Spinal cord (tissue), 10 donors: ENCODE measurements around the gene TTC9. TPM values are rescaled to one million over a fixed set of nuclear protein-coding genes. Genes with fewer than 3 reads are reported as not detected.

Experiments
- DNase-seq, 6 donors: peaks; one replicate each; pipeline versions ENCODE4 v3.0.0 to v3.0.0-alpha.2; 2013 to 2015; ENCODE audit warnings: low spot score in 6 of 6, low read depth in 4 of 6
- H3K27ac ChIP-seq: one replicate; pipeline ENCODE4 v1.5.1; 2013; ENCODE audit warnings: low read depth, low read length, control low read depth
- H3K27me3 ChIP-seq: one replicate; pipeline ENCODE4 v1.6.1; 2013; ENCODE audit warnings: low read length; ENCODE audit not compliant: control insufficient read depth, insufficient read depth
- H3K36me3 ChIP-seq: one replicate; pipeline ENCODE4 v1.6.1; 2013; ENCODE audit warnings: low read length; ENCODE audit not compliant: control insufficient read depth, insufficient read depth
- H3K4me1 ChIP-seq: one replicate; pipeline ENCODE4 v1.6.1; 2013; ENCODE audit warnings: low read length; ENCODE audit not compliant: control insufficient read depth, insufficient read depth
- H3K4me3 ChIP-seq: one replicate; pipeline ENCODE4 v1.5.1; 2013; ENCODE audit warnings: low read depth, low read length, control low read depth
- H3K9me3 ChIP-seq: one replicate; pipeline ENCODE4 v1.6.1; 2013; ENCODE audit warnings: low read length; ENCODE audit not compliant: control insufficient read depth, insufficient read depth
- WGBS: methylation state at CpG from one replicate; pipeline ENCODE4 v1.1.5; 2013; ENCODE audit warnings: missing lambda C conversion rate; ENCODE audit not compliant: insufficient coverage; 5-methylcytosine and 5-hydroxymethylcytosine counted together
- polyA plus RNA-seq, 2 donors: library from polyadenylated mRNA; unstranded; fragments of 120-200 nt; gene quantifications; one replicate each; pipeline ENCODE4 v1.2.1, GENCODE V29; 2013; ENCODE audit not compliant: insufficient read length in 2 of 2
- total RNA-seq, 2 donors: library from RNA; depleted of rRNA in 1 of 2; stranded (reverse); fragments of 120-200 nt in 1 of 2; fragments of >200 nt in 1 of 2; gene quantifications; one replicate each; pipeline versions ENCODE4 v1.2.3 to v1.2.4, GENCODE V29; 2013 to 2014
- donor health status: healthy.

TTC9 gene
- total and polyA plus RNA-seq, 4 donors, result 10.0 to 41.1 (median 25.1) TPM

DNA sequence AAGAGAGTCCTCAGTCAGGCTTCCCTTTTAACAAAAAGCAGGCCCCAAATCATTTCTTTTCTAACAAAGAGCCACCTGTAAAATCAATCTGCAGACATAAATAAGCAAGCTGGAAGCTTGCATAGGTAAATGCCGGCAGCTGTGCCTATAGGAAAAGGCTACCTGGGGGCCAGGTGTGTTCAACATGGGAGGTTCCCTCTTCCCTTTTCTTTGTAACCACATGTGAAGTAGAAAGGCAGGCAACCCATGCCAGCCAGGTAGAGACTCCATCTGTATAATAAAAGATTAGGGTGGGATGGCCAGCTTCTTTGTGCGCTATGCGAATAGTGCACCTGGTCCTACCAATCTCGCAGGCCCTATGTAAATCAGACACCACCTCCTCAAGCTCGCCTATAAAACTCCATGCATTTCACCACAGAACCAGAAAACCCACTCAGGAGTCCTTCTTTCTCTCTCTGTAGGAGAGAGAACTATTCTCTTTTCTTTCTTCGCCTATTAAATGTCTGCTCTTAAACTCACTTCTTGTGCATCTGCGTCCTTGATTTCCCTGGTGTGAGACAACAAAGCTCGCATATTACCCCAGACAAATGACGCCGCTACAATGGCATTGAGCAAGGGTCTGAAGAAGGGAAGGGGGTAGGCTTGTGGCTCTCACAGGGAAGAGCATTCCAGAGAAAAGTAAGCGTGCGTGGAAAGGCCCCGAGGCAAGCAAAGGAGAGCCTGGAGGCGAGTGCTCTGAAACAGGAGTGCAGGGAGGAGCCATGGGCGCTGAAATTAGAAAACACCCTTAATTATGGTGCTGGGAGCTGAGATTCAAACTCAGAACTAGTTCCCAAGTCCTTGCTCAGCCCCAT is 67.2 kb downstream of the TTC9 start:
- no peak overlapping the region for H3K4me3 ChIP-seq
- H3K27ac ChIP-seq, result no peak overlapping the region
- DNase-seq, result no peak
- no peaks in the 10 kb centered on the region for H3K27me3 ChIP-seq
- WGBS, result 59% methylated on average over 9 of the region's 15 CpGs
- H3K4me1 ChIP-seq, result no peaks in the 10 kb centered on the region
- H3K36me3 ChIP-seq, result no peaks in the 10 kb centered on the region
- H3K9me3 ChIP-seq, result no peaks in the 10 kb centered on the region

GRCh38 chr14:70709726-70710382 is 68.1 kb downstream of the TTC9 start:
- 53% methylated on average over 4 of the region's 8 CpGs for WGBS
- DNase-seq, result no peak
- H3K4me1 ChIP-seq, result no peaks in the 10 kb centered on the region
- no peaks in the 10 kb centered on the region for H3K27me3 ChIP-seq
- no peak overlapping the region for H3K27ac ChIP-seq
- H3K9me3 ChIP-seq, result no peaks in the 10 kb centered on the region
- H3K36me3 ChIP-seq, result no peaks in the 10 kb centered on the region
- H3K4me3 ChIP-seq, result no peak overlapping the region

DNA sequence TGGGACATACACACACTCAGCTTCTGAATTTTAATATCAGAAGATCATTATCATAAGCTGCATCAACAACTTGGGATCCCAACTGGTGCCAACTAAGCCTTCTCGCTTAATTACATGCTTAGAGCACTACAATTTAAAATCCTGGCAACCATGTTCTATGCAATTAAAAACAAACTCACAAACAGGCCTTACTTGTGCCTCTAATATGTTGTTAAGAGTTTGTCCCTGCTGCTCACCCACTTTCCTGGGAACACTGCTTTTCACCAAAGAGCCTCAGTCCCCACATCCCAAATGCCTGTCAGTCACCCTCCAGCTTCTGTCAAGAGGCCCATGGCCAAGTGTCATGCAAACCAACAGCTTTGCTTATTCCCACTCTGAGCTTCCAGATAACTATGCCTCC is 69.7 kb downstream of the TTC9 start:
- no peak overlapping the region for H3K27ac ChIP-seq
- no peaks in the 10 kb centered on the region for H3K27me3 ChIP-seq
- H3K4me3 ChIP-seq, result no peak overlapping the region
- peak in 2 of 6 donors; percentile 63 to 65 for DNase-seq
- no peaks in the 10 kb centered on the region for H3K9me3 ChIP-seq
- no peaks in the 10 kb centered on the region for H3K36me3 ChIP-seq
- no peaks in the 10 kb centered on the region for H3K4me1 ChIP-seq
- no CpG with 5 or more reads among the region's 1 CpG for WGBS

- H3K27ac ChIP-seq, result no peak overlapping the region
- no peaks in the 10 kb centered on the region for H3K9me3 ChIP-seq
- no peak for DNase-seq
- 90% methylated on average over 3 of the region's 4 CpGs for WGBS
- no peak overlapping the region for H3K4me3 ChIP-seq
- H3K27me3 ChIP-seq, result no peaks in the 10 kb centered on the region
- H3K4me1 ChIP-seq, result no peaks in the 10 kb centered on the region
- no peaks in the 10 kb centered on the region for H3K36me3 ChIP-seq
These were observed 71.4 kb downstream of the TTC9 start for GRCh38 chr14:70713096-70713495.

DNA sequence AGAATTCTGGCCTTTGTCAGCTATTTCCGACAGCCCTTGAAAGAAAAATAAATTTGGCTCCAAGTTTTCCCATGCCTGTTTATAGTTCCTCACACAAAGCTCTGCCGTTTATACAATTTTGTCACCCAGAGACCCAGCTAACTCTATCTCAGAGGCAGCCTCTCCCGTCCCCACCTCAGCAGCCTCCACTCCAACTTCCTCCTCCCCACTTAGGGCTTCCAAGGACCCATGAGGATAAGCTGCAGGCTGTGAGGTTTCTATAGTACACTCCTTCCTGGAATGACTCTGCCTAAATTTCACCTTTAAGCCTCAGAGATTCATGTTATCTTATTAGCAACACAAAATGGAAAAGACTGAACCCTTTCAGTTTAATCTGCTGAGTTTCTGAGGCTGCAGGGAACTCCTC is 71.8 kb downstream of the TTC9 start:
- H3K27ac ChIP-seq, result no peak overlapping the region
- no peak overlapping the region for H3K4me3 ChIP-seq
- peak in 1 of 6 donors; percentile 60 for DNase-seq
- H3K27me3 ChIP-seq, result no peaks in the 10 kb centered on the region
- H3K9me3 ChIP-seq, result no peaks in the 10 kb centered on the region
- H3K36me3 ChIP-seq, result no peaks in the 10 kb centered on the region
- no peaks in the 10 kb centered on the region for H3K4me1 ChIP-seq
- WGBS, result 23% methylated on average over 3 of the region's 3 CpGs

DNA sequence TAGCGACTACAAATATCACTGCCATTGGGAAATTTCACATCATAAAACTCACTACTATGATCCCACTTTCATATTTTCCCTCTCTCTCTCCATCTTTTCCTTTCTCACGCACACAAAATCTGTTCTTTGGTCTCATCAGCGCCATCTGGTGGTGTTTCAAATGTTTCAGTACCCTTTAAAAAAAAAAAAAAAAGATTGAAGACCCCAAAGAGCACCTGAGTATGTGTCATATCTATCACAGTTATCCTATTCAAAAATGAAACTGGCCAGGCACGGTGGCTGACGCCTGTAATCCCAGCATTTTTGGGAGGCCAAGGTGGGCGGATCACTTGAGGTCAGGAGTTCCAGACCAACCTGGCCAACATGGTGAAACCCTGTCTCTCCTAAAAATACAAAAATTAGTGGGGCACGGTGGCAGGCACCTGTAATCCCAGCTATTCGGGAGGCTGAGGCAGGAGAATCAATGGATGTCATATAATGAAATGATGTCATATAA is 72.4 kb downstream of the TTC9 start:
- peak; percentile 58 to 96 (median 78) for DNase-seq
- no peak overlapping the region for H3K4me3 ChIP-seq

DNA sequence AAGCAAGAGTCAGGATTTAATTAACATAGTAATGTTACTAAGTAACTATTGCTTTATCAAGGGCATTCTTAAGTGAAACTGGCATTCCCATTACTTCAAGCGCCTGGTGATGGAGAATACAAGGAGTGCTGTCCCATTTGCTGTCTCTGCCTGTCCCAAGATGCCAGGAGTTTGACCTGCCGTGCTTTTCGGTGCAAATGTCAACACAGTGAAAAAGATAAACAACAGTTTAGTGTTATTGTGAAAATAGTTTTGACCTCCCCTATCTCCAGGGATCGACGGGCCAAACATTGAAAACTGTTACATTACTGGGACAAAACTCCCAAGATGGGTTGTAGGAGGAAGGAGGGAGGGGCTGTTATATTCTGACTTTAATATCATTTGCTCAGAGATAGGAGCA is 74.8 kb downstream of the TTC9 start:
- no peaks in the 10 kb centered on the region for H3K4me1 ChIP-seq
- no peaks in the 10 kb centered on the region for H3K9me3 ChIP-seq
- no peak for DNase-seq
- H3K27ac ChIP-seq, result no peak overlapping the region
- no peaks in the 10 kb centered on the region for H3K36me3 ChIP-seq
- H3K4me3 ChIP-seq, result no peak overlapping the region
- WGBS, result 75% methylated on average over 1 of the region's 5 CpGs
- no peaks in the 10 kb centered on the region for H3K27me3 ChIP-seq

More for the DNA sequence above, 72.4 kb downstream of the TTC9 start:
- Histone ChIP-seq H3K27ac (no peak overlapping the region), H3K9me3 (no peaks in the 10 kb centered on the region), H3K4me1 (no peaks in the 10 kb centered on the region), H3K27me3 (no peaks in the 10 kb centered on the region), H3K36me3 (no peaks in the 10 kb centered on the region)
- WGBS, result 16% methylated on average over 7 of the region's 8 CpGs

DNA sequence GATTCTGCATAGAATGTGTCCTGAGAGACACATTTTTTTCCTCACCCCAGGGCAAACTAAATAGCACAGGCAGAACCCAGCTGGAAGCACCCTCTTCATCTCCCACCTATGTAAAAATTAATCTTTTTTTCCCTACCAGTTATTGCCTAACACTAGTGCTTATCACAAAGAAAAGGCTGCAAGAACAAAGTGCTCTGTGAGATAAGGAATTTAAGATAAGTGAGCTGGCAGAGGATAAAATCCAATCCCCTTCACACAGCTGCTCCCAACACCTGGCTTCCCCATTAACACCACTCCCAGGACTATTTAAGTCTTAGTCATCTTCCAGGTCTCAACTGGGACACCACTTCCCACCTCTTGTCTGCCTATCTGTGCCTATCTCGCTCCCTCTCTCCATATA is 75.2 kb downstream of the TTC9 start:
- peak in 1 of 6 donors; percentile 3 for DNase-seq
- Histone ChIP-seq H3K27ac (no peak overlapping the region), H3K36me3 (no peaks in the 10 kb centered on the region), H3K9me3 (no peaks in the 10 kb centered on the region), H3K27me3 (no peaks in the 10 kb centered on the region), H3K4me3 (no peak overlapping the region), H3K4me1 (no peaks in the 10 kb centered on the region)
- no CpG with 5 or more reads among the region's 1 CpG for WGBS

DNA sequence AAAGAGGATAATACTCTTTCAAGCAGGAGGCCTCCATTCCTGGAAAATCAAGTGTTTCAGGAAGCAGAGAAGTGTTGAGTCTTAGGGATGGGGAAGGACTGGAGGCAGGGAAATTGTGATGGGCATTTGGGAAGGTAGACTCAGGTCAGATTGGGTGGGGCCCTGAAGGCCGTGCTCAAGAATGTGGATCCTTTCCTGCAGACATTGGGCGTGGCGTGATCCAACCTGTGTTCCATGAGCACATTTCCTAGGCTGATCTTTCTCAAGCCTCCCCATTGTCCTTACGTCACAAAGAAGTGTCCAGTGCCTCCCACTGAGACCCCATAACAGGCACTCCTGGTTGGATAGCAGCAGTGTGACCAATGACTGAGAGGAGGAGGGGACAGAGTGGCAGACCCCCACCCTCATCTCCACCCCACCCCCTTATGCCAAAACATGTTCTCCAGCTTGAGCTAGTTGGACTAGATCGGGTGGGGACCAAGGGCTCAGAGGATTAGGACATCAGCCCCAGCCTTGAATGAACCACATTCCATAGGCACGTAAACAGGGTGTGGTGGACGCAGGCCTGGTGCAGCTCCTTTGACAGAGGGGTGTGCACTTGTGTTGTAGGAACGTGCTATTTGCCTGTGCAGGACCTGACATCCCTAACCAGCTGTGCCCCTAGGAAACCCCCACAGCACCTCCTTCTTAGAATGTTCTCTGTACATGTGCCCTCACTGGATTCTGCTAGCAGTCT is 76.8 kb downstream of the TTC9 start:
- Histone ChIP-seq H3K27me3 (no peaks in the 10 kb centered on the region), H3K27ac (no peak overlapping the region), H3K4me3 (no peak overlapping the region), H3K4me1 (no peaks in the 10 kb centered on the region), H3K9me3 (no peaks in the 10 kb centered on the region), H3K36me3 (no peaks in the 10 kb centered on the region)
- WGBS, result 75% methylated on average over 6 of the region's 8 CpGs
- DNase-seq, result no peak
